KG1 (cell line): Measurements from ENCODE around the gene RBM43.
"Not testable (repeated sequence)": the region's sequence is repeated elsewhere in the genome, so short reads cannot be mapped to it uniquely, and the experiment has no call there.

Experiments used
- DNase-seq: peaks from one replicate; lab custom pipeline; 2025; lab: John Stamatoyannopoulos, UW

The RBM43 gene

GRCh38 chr2:151268085-151268484 is 6.4 kb upstream of the RBM43 start:
- no peak for DNase-seq

DNA sequence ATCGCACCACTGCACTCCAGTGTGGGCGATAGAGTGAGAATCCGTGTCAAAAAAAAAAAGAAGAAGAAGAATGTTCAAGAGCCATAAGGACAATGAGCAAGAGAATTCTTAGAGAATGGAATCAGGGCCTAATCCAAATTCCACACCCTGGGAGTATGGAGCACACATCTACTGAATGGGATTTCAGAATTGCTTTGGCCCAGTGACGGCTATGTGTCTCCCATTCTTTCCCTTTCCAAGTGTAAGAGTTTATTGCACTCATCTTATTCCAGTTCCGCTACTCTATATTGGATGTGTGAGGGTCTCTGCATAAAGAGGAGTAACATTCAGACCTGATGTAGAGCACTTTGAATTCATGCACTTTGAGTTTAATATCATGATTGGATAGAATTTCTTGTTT is 5.9 kb upstream of the RBM43 start:
- DNase-seq, result no peak

DNA sequence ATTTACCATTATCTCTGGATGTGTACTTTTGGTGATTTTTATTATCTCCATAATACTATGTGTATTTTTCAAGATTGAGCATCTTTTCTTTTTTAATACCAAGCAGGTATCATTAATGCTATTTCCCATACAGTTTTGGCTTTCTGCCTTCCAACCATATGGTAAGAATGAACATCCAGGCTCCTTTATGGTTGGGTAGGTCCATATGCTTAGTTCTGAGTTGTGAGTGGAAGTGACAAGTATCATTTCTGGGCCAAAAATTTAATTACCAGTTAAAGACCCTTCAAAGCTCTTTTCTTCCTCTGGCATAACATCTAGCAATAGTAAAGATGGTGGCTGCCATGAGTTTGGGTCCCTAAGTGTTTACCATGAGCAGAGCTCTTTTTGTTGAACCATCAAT is 4.3 kb upstream of the RBM43 start:
- no peak for DNase-seq

DNA sequence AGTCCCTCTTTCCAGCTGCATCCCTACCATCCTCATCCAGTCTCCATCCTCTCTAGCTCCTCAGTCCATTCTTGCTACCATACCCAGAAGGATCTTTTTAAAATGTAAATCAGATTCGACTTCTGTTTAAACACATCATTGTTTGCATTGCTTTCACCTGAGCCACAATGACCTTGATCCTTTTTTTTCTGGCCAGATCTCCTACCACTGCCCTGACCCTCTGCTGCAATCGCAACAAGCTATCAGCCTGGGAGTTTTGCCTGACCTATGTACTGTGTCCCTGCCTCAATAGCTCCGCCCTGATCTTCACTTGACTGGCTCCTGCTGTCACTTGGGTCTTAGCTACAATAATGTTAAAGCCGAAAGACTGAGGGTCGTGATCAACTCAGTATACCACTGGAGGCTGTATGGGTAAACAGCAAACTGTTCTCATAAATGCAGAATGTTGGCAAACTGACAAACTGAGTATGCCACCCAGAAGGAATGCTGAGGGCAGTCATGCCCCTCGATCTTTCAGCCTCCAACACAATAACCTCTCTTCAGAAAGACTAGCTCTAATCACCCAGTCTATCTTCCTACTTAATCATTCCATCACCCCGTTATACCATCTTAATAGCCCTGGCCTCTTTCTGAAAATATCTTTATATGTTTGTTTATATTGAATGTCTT is 2.6 kb upstream of the RBM43 start:
- no peak for DNase-seq

- DNase-seq, result no peak
These were observed 966 bp upstream of the RBM43 start for GRCh38 chr2:151262629-151263028.

DNA sequence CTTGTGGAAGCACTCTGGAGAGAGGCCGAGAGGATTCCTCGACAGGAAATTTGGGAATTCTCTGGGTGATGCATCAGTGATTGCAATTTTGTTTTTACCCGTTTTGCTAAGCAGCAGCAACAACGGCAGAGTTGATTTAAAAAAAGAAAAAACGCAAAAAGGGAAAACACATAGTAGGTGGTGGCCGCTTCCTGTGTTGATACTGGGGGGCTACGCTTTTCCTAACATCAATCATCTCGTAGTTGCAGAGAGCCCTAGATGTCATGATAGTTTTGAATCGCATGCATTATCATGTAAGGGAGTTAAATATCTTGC is 271 bp upstream of the RBM43 start:
- DNase-seq, result peak; percentile 63

- DNase-seq, result peak; percentile 61
These were observed 961 bp downstream of the RBM43 start for GRCh38 chr2:151260573-151261230.

- DNase-seq, result no peak
These were observed 3.5 kb downstream of the RBM43 start for GRCh38 chr2:151258121-151258520.

GRCh38 chr2:151252646-151253045 is 9.0 kb downstream of the RBM43 start:
- no peak for DNase-seq

- no peak for DNase-seq
These were observed 10.7 kb downstream of the RBM43 start for GRCh38 chr2:151251012-151251411.

DNA sequence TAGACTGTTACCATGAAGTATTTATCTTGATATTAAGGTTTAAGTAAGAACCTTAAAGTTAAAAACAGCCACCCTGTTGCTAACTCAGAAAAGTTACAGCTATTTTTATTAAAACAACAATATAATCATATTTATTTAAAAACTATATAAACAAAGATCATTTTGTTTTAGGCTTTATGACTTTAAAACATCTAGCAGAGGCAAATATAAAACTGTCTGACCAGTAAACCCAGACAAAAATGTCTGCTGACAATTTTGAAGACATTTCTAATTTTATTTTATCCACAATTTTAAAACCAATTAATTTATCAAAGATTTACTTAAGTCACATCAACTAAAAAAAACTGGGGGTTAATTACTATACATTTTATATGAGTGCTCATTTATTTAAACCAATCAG is 14.2 kb downstream of the RBM43 start:
- no peak for DNase-seq

DNA sequence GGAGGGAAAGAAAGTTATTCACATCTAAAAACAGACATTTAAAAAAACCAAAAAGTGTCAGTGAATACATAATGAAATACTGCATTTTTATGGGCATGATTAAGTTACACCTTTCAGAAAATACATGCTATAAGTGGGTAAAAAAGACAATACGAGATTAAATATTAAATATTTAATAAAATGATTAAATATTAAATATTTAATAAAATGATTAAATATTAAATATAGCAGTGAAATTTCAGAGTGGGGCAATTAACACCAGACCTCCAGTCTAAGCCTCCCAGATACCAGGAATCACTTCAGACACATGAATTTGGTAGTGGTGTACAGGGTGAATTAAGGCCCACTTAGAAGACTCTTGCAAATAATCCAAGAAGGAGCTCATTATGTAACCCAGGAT is 15.5 kb downstream of the RBM43 start:
- DNase-seq, result no peak

- DNase-seq, result no peak
These were observed 18.2 kb downstream of the RBM43 start for GRCh38 chr2:151243468-151243867.

GRCh38 chr2:151241224-151241623 is 20.4 kb downstream of the RBM43 start:
- DNase-seq, result no peak

- DNase-seq, result no peak
These were observed 21.2 kb downstream of the RBM43 start for GRCh38 chr2:151240433-151240832.

DNA sequence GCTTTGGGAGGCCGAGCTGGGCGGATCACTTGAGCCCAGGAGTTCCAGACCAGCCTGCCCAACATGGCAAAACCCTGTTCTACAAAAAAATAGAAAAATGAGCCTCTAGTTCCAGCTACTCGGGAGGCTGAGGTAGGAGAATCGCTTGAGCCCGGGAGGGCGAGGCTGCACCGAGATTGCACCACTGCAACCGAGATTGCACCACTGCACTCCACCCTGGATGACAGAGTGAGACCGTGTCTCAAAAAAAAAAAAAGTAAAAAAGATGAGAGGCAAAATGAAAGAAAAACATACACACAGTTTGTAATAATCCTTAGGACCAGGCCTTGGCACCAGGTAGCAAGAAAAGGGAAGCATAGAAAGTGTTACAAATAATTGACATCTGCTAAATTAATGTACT is 22.0 kb downstream of the RBM43 start:
- DNase-seq, result no peak

DNA sequence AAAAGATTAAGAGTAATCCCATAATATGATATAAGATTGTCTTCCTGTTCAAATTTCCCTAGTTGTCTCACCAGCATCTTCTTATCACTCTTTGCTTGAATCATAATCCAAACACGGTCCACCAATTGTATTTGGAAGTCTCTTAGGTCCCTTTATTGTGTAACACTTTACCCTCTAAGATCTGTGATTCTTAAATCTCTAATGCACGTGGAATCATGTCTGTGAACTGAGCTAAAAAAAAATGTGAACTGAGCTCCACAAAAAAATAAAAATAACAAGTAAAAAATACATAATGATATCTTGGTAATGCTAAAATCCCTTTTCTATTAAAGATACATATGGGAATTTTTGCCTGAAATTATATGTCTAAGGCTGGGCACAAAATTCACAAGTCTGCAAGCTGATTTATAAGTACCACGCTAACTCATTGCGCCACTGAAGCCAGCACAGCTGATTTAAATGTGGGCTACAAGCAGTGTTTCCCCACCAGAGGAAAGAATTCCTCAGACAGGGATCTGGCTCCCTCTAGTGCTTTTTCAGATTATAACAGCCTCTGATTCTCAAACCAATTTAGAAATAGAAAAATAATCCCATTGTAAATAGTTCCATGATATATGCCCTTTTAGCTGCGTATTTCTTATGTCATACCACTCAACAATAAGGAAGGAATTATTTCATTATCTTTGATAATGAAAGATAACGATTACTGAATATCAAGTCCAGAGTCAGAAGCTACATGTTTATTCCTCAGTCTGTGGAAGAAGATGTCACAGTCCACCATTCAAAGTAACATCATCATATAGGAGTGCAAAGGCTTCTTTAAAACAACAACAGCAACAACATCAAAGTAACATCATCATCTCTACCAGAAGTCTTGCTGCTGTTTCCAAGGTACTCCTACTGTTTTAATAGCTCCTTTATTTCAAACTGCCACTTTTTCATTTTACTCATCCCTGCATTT is 22.9 kb downstream of the RBM43 start:
- DNase-seq, result peak; percentile 36

DNA sequence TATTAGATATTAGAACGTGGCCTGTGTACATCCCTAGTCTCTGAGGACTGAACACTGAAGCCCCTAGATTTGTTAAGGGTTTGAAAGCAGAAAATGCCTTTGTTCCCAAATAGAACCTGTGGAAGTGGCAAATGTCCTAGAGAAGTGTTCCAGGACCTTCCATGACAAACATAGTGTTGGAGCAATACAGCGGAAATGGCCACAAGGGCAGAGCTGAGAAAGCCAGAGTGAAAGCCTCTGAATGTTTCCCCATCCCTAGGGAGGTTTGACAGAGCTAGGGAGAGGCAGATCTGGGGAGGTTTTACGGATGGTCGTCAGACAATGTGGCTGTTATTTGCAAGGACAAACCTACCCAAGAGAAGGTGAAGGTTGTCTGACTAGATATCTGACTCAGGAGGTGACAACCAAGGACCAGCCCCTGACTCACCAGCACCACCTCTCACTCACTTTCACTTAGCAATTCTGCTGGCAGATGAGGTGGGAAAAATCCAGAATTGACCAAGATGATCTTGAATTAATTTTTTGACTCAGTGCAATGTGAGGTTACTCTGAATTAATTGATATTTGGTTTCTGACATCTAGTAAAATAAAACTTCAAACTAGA is 24.1 kb downstream of the RBM43 start:
- DNase-seq, result no peak

GRCh38 chr2:151233760-151234159 is 27.9 kb downstream of the RBM43 start:
- DNase-seq, result not testable (repeated sequence)

DNA sequence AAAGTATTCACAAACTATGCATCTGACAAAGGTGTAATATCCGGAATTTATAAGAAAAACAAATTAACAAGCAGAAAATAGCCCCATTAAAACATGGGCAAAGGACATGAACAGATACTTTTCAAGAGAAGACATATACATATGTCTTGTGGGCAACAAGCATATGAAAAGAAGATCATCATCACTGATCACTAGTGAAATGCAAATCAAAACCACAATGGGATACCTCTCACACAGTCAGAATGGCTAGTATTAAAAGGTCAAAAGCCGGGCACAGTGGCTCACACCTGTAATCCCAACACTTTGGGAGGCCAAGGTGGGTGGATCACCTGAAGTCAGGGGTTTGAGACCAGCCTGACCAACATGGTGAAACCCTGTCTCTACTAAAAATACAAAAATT is 28.4 kb downstream of the RBM43 start:
- DNase-seq, result not testable (repeated sequence)

DNA sequence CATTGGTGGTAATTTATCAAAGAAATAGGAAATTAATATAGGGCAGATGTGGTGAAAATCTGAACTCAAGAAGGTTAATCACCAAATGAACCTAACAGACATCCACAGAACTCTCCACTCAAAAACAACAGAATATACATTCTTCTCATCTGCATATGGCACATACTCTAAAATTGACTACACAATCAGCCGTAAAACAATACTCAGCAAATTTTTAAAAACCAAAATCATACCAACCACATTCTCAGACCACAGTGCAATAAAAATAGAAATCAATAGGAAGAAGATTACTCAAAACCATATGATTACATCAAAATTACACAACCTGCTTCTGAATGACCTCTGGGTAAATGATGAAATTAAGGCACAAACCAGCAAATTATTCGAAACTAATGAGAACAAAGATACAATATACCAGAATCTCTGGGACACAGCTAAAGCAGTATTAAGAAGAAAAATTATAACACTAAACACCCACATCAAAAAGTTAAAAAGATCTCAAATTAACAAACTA is 31.0 kb downstream of the RBM43 start:
- DNase-seq, result no peak

- DNase-seq, result no peak
These were observed 32.7 kb downstream of the RBM43 start for GRCh38 chr2:151228847-151229512.
